ENCODE data around the gene EFS. TPM values are rescaled to one million over a fixed set of nuclear protein-coding genes. Genes with fewer than 3 reads are reported as not detected.

The EFS gene
- total and polyA plus RNA-seq, 2 of the 8 experiments (the other 6 are each of a cell fraction or from before 2014, with no cell fraction given), result 27.8 to 28.6 TPM

GRCh38 chr14:23345987-23346692 lies 18.8 kb downstream of the EFS start (continued):
- TF ChIP-seq CHD7 (IDR thresholded peaks at IDR 0.05; ENCODE audit: insufficient replicate concordance, low read length) (no peak), TCF12 (IDR thresholded peaks at IDR 0.05; ENCODE audit: low read depth, low read length) (no peak), CHD1 (IDR thresholded peaks at IDR 0.05; ENCODE audit: low read depth, low read length) (no peak), CREB1 (IDR thresholded peaks at IDR 0.05) (no peak), CTCF (IDR thresholded peaks at IDR 0.05; ENCODE audit: control extremely low read depth in 1 of 3, insufficient read depth in 1 of 3, low read depth in 1 of 3, low read length in 3 of 3) (peak in 2 of 3 experiments; percentile 22 to 33; a peak in 2 of 4 replicates), BCL11A (IDR thresholded peaks at IDR 0.05; ENCODE audit: low read depth in 2 of 2, low read length in 2 of 2) (no peak)
